GM21619 (cell line): ENCODE data around the gene GBP2.

ENCODE experiments used
- ATAC-seq: cut with Tn5 transposase; IDR thresholded peaks from one replicate; pipeline ENCODE4 v1.9.1; 2021; ENCODE audit not compliant: unreplicated experiment

The GBP2 gene

GRCh38 chr1:89065079-89065868 is 60.6 kb downstream of the GBP2 start, which contains the start of gene GBP1:
Gene GBP1 (minus strand): TSS chr1:89065208. CDS start chr1:89063234, 1,974 bp downstream.
- peak; percentile 56 for ATAC-seq

DNA sequence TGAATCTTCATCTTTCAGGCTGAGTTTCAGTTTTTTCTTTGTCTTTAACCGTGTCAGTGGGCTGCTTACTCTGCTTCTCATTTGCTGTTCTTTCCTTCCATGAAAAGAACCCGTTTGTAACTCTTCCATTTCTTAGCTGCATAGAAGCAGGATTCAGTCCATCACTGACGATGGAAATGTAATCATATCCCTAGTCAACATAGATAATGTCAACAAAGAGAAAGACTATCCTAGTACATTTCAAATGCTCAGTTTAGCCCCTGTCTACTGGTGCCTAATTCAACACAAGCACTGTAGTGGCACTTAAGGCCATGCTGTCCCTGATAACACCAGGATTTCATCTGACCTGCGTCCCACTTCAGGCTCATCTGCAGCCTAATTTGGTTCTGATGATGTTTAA is 61.3 kb downstream of the GBP2 start:
- ATAC-seq, result peak; percentile 37

DNA sequence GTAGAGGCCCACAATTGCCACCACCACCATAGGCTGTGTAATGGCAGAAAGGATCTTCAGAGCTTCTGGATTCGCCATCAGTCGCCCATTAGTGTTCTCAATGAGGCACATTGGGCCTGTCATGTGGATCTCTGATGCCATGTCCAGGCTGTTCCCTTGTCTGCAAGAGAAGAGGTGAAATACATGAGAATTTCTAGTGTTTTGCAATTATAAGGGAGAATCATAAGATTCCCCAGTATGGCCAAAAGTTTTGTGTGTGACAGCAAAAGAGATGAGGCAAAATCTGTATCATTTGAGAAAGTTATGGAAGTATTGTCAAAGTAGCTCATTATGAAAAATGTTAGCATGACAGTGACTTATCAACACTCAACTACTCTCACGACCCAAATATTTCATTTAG is 62.8 kb downstream of the GBP2 start:
- ATAC-seq, result no peak

DNA sequence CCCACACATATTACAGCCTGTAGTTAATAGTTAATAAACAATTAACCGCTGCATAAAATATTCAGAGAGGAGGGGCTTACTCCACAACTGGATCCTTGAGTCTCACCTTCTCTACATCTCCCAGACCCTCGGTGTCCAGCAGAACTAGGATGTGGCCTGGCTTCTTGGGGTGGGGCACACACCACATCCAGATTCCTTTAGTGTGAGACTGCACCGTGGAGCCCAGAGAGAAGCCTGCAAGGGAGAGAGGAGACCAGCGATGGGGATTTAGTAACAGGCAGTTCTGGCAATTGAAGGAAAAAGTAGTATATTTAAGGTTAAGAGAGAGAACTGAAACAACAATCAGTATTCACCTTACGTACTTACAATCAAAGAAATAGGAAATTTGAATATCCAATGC is 65.8 kb downstream of the GBP2 start:
- ATAC-seq, result no peak
